ENCODE results near the gene DBNDD1.

- TF ChIP-seq CTCF (IDR thresholded peaks at IDR 0.05) (no peak), POLR2AphosphoS5 (IDR thresholded peaks at IDR 0.05; ENCODE audit: low read depth, low read length) (no peak), TCF7L2 (IDR thresholded peaks at IDR 0.05; ENCODE audit: low read depth, low read length) (no peak), SIN3A (IDR thresholded peaks at IDR 0.05; ENCODE audit: borderline replicate concordance, insufficient read depth, low read depth, low read length) (no peak), REST (IDR thresholded peaks at IDR 0.05; ENCODE audit: insufficient read depth in 1 of 2, low read depth in 2 of 2, low read length in 1 of 2) (no peak)
Observed at GRCh38 chr16:89958596-89958995, 60.7 kb downstream of the DBNDD1 start.

All from Panc1 (cell line).